ENCODE data around the gene USP34.

The USP34 gene

GRCh38 chr2:61470965-61471904 lies at the start of gene USP34 (continued):
- TF ChIP-seq ZBTB6 (tag by site-specific recombination; IDR thresholded peaks at IDR 0.05) (no peak), ZNF324 (tag by site-specific recombination; IDR thresholded peaks at IDR 0.05) (no peak), MZF1 (tag by site-specific recombination; IDR thresholded peaks at IDR 0.05; ENCODE audit: borderline replicate concordance) (no peak), ZNF16 (tag by site-specific recombination; IDR thresholded peaks at IDR 0.05; ENCODE audit: low read depth) (no peak), ZNF138 (tag by site-specific recombination; IDR thresholded peaks at IDR 0.05; ENCODE audit: borderline replicate concordance) (no peak), ZNF654 (tag by site-specific recombination; IDR thresholded peaks at IDR 0.05; ENCODE audit: low read depth) (no peak), ZNF501 (tag by site-specific recombination; IDR thresholded peaks at IDR 0.05) (peak; percentile 79; the same call in 1 of the 2 replicates), ZBTB48 (tag by site-specific recombination; IDR thresholded peaks at IDR 0.05) (no peak), ZNF423 (tag by site-specific recombination; IDR thresholded peaks at IDR 0.05) (no peak), ZNF223 (tag by site-specific recombination; IDR thresholded peaks at IDR 0.05) (no peak), ZNF121 (tag by site-specific recombination; IDR thresholded peaks at IDR 0.05) (no peak), TRIM28 (IDR thresholded peaks at IDR 0.05; ENCODE audit: borderline replicate concordance, low read length) (no peak), ZNF518A (tag by site-specific recombination; conservative IDR thresholded peaks at IDR 0.05; ENCODE audit: low read depth) (no peak), ZNF658 (tag by site-specific recombination; IDR thresholded peaks at IDR 0.05) (no peak), PRDM1 (tag by site-specific recombination; IDR thresholded peaks at IDR 0.05) (no peak), ZNF560 (tag by site-specific recombination; IDR thresholded peaks at IDR 0.05; ENCODE audit: borderline replicate concordance) (no peak), ZNF670 (tag by site-specific recombination; IDR thresholded peaks at IDR 0.05; ENCODE audit: low read depth) (no peak), HOXA7 (CRISPR knock-in tag; IDR thresholded peaks at IDR 0.05; ENCODE audit: borderline replicate concordance) (no peak), YY1 (tag by site-specific recombination; IDR thresholded peaks at IDR 0.05) (peak; percentile 79), GFI1B (tag by site-specific recombination; IDR thresholded peaks at IDR 0.05) (no peak), ZEB2 (tag by site-specific recombination; IDR thresholded peaks at IDR 0.05) (peak; percentile 46; the same call in 1 of the 2 replicates), ZFP37 (tag by site-specific recombination; IDR thresholded peaks at IDR 0.05) (0 out of 2 replicates have a peak, but pooled peaks have one; percentile 43)
- TF ChIP-seq, protein P1, sequence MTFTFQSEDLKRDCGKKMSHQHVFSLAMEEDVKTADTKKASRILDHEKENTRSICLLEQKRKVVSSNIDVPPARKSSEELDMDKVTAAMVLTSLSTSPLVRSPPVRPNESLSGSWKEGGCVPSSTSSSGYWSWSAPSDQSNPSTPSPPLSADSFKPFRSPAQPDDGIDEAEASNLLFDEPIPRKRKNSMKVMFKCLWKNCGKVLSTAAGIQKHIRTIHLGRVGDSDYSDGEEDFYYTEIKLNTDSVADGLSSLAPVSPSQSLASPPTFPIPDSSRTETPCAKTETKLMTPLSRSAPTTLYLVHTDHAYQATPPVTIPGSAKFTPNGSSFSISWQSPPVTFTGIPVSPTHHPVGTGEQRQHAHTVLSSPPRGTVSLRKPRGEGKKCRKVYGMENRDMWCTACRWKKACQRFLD (tag by site-specific recombination; IDR thresholded peaks at IDR 0.05), result no peak
- TF ChIP-seq, protein P2, sequence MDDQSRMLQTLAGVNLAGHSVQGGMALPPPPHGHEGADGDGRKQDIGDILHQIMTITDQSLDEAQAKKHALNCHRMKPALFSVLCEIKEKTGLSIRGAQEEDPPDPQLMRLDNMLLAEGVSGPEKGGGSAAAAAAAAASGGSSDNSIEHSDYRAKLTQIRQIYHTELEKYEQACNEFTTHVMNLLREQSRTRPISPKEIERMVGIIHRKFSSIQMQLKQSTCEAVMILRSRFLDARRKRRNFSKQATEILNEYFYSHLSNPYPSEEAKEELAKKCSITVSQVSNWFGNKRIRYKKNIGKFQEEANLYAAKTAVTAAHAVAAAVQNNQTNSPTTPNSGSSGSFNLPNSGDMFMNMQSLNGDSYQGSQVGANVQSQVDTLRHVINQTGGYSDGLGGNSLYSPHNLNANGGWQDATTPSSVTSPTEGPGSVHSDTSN (CRISPR knock-in tag; IDR thresholded peaks at IDR 0.05), result peak; percentile 51; the same call in 1 of the 2 replicates
- TF ChIP-seq, protein P3, sequence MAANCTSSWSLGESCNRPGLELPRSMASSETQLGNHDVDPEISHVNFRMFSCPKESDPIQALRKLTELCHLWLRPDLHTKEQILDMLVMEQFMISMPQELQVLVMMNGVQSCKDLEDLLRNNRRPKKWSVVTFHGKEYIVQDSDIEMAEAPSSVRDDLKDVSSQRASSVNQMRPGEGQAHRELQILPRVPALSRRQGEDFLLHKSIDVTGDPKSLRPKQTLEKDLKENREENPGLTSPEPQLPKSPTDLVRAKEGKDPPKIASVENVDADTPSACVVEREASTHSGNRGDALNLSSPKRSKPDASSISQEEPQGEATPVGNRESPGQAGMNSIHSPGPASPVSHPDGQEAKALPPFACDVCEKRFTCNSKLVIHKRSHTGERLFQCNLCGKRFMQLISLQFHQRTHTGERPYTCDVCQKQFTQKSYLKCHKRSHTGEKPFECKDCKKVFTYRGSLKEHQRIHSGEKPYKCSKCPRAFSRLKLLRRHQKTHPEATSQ (tag by site-specific recombination; IDR thresholded peaks at IDR 0.05), result no peak
- TF ChIP-seq, protein P4, sequence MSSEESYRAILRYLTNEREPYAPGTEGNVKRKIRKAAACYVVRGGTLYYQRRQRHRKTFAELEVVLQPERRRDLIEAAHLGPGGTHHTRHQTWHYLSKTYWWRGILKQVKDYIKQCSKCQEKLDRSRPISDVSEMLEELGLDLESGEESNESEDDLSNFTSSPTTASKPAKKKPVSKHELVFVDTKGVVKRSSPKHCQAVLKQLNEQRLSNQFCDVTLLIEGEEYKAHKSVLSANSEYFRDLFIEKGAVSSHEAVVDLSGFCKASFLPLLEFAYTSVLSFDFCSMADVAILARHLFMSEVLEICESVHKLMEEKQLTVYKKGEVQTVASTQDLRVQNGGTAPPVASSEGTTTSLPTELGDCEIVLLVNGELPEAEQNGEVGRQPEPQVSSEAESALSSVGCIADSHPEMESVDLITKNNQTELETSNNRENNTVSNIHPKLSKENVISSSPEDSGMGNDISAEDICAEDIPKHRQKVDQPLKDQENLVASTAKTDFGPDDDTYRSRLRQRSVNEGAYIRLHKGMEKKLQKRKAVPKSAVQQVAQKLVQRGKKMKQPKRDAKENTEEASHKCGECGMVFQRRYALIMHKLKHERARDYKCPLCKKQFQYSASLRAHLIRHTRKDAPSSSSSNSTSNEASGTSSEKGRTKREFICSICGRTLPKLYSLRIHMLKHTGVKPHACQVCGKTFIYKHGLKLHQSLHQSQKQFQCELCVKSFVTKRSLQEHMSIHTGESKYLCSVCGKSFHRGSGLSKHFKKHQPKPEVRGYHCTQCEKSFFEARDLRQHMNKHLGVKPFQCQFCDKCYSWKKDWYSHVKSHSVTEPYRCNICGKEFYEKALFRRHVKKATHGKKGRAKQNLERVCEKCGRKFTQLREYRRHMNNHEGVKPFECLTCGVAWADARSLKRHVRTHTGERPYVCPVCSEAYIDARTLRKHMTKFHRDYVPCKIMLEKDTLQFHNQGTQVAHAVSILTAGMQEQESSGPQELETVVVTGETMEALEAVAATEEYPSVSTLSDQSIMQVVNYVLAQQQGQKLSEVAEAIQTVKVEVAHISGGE (tag by site-specific recombination; conservative IDR thresholded peaks at IDR 0.05; ENCODE audit: low read depth), result peak; percentile 93
